ENCODE data around the gene MEIOSIN. TPM values are rescaled to one million over a fixed set of nuclear protein-coding genes. Genes with fewer than 3 reads are reported as not detected.

MEIOSIN gene
- total and polyA plus RNA-seq, 4 donors: not detected

DNA sequence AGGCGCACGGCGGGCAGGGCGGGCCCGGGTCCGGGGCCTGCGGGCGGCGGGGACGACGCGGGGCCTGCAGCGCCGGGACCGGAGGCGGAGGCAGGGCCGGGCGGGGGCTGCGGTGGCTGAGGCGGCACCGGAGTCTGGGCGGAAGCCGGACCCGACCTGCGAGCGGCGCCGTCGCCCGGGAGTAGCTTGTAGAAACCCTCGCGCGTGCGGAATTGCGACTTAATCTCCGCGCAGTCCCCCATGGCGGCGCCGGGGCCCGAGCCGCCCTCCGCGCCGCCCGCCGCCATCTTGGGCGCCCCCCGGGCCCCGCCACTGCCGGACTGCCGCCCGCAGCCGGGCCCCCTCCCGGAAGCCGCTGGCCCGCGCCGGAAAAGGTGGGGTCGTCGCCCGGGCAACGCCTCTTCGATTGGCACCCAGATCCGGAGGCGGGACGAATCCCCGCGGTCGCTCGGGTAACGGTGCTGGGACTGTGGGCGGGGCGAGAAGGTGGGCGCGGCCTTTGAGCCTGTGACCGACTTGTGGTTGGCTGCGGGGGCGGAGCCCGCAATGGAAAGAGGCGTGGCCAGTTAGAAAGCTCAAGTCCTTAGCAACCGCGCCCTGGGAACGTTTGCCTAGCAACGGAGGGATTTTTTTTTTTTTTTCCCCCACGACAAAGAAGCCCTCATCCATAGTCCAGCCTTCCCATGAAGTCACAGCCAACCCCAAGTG, 59.4 kb downstream of the MEIOSIN start, which contains the start of gene DMWD:
DMWD (minus strand) TSS at position 376 of the 708 bp plus-strand sequence; CDS start at position 287, 89 bp downstream.
- under 1% methylated on average over 86 of the region's 86 CpGs for WGBS
- Histone ChIP-seq H3K4me3 (ENCODE audit: low read depth in 1 of 3, low read length in 3 of 3) (peak within 1 kb of the TSS; percentile 70 to 93 (median 71)), H3K27ac (ENCODE audit: low read depth in 1 of 2, low read length in 2 of 2) (no peak within 1 kb of the TSS), H3K4me1 (ENCODE audit: control insufficient read depth in 4 of 4, insufficient read depth in 4 of 4, low read length in 3 of 4) (peaks cover 0 to 14% (median 13%) of the 10 kb centered on the region in 4 donors), H3K36me3 (ENCODE audit: control insufficient read depth in 4 of 4, insufficient read depth in 3 of 4, low read depth in 1 of 4, low read length in 3 of 4) (peaks cover 0 to 16% (median 4%) of the 10 kb centered on the region in 4 donors), H3K9ac (ENCODE audit: low read depth in 1 of 2, low read length in 2 of 2) (no peak within 1 kb of the TSS), H3K9me3 (ENCODE audit: control insufficient read depth in 4 of 4, low read length in 3 of 4) (no peaks in the 10 kb centered on the region), H3K27me3 (ENCODE audit: control insufficient read depth in 4 of 4, insufficient read depth in 4 of 4, low read length in 3 of 4) (no peaks in the 10 kb centered on the region)
- TF ChIP-seq GABPA (IDR thresholded peaks at IDR 0.05 in 1 of 2, conservative IDR thresholded peaks at IDR 0.05 in 1 of 2): peak in 1 of 2 donors; percentile 88
- TF ChIP-seq YY1 (IDR thresholded peaks at IDR 0.05): peak; percentile 44
- TF ChIP-seq, protein P1, sequence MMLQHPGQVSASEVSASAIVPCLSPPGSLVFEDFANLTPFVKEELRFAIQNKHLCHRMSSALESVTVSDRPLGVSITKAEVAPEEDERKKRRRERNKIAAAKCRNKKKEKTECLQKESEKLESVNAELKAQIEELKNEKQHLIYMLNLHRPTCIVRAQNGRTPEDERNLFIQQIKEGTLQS (IDR thresholded peaks at IDR 0.05): no peak
- TF ChIP-seq, protein P2, sequence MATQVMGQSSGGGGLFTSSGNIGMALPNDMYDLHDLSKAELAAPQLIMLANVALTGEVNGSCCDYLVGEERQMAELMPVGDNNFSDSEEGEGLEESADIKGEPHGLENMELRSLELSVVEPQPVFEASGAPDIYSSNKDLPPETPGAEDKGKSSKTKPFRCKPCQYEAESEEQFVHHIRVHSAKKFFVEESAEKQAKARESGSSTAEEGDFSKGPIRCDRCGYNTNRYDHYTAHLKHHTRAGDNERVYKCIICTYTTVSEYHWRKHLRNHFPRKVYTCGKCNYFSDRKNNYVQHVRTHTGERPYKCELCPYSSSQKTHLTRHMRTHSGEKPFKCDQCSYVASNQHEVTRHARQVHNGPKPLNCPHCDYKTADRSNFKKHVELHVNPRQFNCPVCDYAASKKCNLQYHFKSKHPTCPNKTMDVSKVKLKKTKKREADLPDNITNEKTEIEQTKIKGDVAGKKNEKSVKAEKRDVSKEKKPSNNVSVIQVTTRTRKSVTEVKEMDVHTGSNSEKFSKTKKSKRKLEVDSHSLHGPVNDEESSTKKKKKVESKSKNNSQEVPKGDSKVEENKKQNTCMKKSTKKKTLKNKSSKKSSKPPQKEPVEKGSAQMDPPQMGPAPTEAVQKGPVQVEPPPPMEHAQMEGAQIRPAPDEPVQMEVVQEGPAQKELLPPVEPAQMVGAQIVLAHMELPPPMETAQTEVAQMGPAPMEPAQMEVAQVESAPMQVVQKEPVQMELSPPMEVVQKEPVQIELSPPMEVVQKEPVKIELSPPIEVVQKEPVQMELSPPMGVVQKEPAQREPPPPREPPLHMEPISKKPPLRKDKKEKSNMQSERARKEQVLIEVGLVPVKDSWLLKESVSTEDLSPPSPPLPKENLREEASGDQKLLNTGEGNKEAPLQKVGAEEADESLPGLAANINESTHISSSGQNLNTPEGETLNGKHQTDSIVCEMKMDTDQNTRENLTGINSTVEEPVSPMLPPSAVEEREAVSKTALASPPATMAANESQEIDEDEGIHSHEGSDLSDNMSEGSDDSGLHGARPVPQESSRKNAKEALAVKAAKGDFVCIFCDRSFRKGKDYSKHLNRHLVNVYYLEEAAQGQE (IDR thresholded peaks at IDR 0.05): no peak
- peak; percentile 69 for TF ChIP-seq SP1 (IDR thresholded peaks at IDR 0.05)
- no peak for TF ChIP-seq TAF1 (conservative IDR thresholded peaks at IDR 0.05)
- TF ChIP-seq, protein P3, sequence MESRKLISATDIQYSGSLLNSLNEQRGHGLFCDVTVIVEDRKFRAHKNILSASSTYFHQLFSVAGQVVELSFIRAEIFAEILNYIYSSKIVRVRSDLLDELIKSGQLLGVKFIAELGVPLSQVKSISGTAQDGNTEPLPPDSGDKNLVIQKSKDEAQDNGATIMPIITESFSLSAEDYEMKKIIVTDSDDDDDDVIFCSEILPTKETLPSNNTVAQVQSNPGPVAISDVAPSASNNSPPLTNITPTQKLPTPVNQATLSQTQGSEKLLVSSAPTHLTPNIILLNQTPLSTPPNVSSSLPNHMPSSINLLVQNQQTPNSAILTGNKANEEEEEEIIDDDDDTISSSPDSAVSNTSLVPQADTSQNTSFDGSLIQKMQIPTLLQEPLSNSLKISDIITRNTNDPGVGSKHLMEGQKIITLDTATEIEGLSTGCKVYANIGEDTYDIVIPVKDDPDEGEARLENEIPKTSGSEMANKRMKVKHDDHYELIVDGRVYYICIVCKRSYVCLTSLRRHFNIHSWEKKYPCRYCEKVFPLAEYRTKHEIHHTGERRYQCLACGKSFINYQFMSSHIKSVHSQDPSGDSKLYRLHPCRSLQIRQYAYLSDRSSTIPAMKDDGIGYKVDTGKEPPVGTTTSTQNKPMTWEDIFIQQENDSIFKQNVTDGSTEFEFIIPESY (IDR thresholded peaks at IDR 0.05): no peak
- no peak for TF ChIP-seq FOXA1 (IDR thresholded peaks at IDR 0.05)
- TF ChIP-seq EGR1 (IDR thresholded peaks at IDR 0.05; ENCODE audit: low read depth in 2 of 2): peak; percentile 97 to 99
- TF ChIP-seq NR2F2 (IDR thresholded peaks at IDR 0.05): no peak
- TF ChIP-seq, protein P4, sequence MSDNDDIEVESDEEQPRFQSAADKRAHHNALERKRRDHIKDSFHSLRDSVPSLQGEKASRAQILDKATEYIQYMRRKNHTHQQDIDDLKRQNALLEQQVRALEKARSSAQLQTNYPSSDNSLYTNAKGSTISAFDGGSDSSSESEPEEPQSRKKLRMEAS (IDR thresholded peaks at IDR 0.05): no peak
- TF ChIP-seq RXRA (IDR thresholded peaks at IDR 0.05): no peak
- no peak for TF ChIP-seq JUND (IDR thresholded peaks at IDR 0.05)
- TF ChIP-seq FOXA2 (IDR thresholded peaks at IDR 0.05): no peak
- TF ChIP-seq RAD21 (IDR thresholded peaks at IDR 0.05): no peak
- TF ChIP-seq, protein P5, sequence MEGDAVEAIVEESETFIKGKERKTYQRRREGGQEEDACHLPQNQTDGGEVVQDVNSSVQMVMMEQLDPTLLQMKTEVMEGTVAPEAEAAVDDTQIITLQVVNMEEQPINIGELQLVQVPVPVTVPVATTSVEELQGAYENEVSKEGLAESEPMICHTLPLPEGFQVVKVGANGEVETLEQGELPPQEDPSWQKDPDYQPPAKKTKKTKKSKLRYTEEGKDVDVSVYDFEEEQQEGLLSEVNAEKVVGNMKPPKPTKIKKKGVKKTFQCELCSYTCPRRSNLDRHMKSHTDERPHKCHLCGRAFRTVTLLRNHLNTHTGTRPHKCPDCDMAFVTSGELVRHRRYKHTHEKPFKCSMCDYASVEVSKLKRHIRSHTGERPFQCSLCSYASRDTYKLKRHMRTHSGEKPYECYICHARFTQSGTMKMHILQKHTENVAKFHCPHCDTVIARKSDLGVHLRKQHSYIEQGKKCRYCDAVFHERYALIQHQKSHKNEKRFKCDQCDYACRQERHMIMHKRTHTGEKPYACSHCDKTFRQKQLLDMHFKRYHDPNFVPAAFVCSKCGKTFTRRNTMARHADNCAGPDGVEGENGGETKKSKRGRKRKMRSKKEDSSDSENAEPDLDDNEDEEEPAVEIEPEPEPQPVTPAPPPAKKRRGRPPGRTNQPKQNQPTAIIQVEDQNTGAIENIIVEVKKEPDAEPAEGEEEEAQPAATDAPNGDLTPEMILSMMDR (IDR thresholded peaks at IDR 0.05; ENCODE audit: low read depth, low read length, missing input control): no peak
- TF ChIP-seq HNF4G (IDR thresholded peaks at IDR 0.05): no peak
- TF ChIP-seq HNF4A (conservative IDR thresholded peaks at IDR 0.05): no peak
- DNase-seq (ENCODE audit: low spot score): peak; percentile 100
